Prostate gland (tissue), 2 donors: Measurements from ENCODE around the gene CFAP92. TPM values are rescaled to one million over a fixed set of nuclear protein-coding genes. Genes with fewer than 3 reads are reported as not detected.

ENCODE experiments used
- small RNA-seq, 2 donors: library from RNA; depleted of rRNA; stranded (forward); fragments of <200 nt; gene quantifications; one replicate each; pipeline ENCODE3, GENCODE V24; 2016
- total RNA-seq, 2 donors: library from RNA; depleted of rRNA; stranded (reverse); fragments of >200 nt; gene quantifications; one replicate each; pipeline ENCODE4 v1.1.0, GENCODE V29; 2016

Gene CFAP92
- total RNA-seq, 2 donors from 2014 or later = 1.7 to 4.3 TPM

Small RNA genes lying within 50 kb of the gene (small RNA-seq; reads per million reads assigned to genes)
- gene AC112484.4 = 0 reads per million in 2 donors

Other genes with a start within 250 kb of the CFAP92 start
- 10 to 100 TPM; 39.3 to 66.5 TPM for gene ACAD9, start 114.5 kb downstream of the CFAP92 start, total RNA-seq
- gene EFCC1, start 7.2 kb upstream of the CFAP92 start, total RNA-seq = 1 to 10 TPM; 1.8 to 4.0 TPM
- gene GP9, start 66.7 kb upstream of the CFAP92 start, total RNA-seq = not detected
- gene RAB43, start 127.7 kb upstream of the CFAP92 start, total RNA-seq = 10 to 100 TPM; 35.9 to 52.3 TPM
- gene ISY1, start 167.0 kb upstream of the CFAP92 start, total RNA-seq = 10 to 100 TPM; 22.3 to 29.1 TPM
- gene CNBP, start 189.8 kb upstream of the CFAP92 start, total RNA-seq = 100 to 1,000 TPM; 339 to 523 TPM